Keratinocyte (primary cell): Measurements from ENCODE around the gene EPHB4.

Experiments used
- EZH2 ChIP-seq: IDR thresholded peaks from one replicate; pipeline ENCODE4 v1.6.1; 2012; ENCODE audit warnings: inconsistent platforms, mild to moderate bottlenecking, low read length, moderate library complexity
- TF ChIP-seq, protein P1 (sequence below), 3 experiments: IDR thresholded peaks in 1 of 3; conservative IDR thresholded peaks in 1 of 3; optimal IDR thresholded peaks in 1 of 3; 2 replicates in 2 of 3; 3 replicates in 1 of 3; pipeline versions ENCODE3 to v1.5.1; 2011; ENCODE audit warnings: low read length in 3 of 3, mild to moderate bottlenecking in 3 of 3, moderate library complexity in 2 of 3, control low read depth in 1 of 3, inconsistent platforms in 1 of 3; ENCODE audit not compliant: insufficient read depth in 2 of 3; ENCODE audit errors: extremely low read depth in 1 of 3

DNA sequence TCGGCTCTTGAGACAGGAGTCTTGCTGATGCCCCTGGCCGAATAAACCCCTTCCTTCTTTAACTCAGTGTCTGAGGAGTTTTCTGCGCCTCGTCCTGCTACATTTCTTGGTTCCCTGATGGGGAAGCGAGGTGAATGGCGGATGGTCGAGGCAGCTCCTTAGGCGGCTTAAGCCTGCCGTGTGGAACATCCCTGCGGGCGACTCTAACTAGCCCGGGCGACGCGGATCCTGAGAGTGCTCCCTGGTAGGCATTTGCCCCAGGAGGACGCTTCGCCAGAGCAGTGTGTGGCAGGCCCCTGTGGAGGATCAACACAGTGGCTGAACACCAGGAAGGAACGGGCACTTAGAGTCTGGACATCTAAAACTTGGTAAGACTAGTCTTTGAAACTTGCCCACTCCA is 12.0 kb upstream of the EPHB4 start:
- TF ChIP-seq, protein P1, sequence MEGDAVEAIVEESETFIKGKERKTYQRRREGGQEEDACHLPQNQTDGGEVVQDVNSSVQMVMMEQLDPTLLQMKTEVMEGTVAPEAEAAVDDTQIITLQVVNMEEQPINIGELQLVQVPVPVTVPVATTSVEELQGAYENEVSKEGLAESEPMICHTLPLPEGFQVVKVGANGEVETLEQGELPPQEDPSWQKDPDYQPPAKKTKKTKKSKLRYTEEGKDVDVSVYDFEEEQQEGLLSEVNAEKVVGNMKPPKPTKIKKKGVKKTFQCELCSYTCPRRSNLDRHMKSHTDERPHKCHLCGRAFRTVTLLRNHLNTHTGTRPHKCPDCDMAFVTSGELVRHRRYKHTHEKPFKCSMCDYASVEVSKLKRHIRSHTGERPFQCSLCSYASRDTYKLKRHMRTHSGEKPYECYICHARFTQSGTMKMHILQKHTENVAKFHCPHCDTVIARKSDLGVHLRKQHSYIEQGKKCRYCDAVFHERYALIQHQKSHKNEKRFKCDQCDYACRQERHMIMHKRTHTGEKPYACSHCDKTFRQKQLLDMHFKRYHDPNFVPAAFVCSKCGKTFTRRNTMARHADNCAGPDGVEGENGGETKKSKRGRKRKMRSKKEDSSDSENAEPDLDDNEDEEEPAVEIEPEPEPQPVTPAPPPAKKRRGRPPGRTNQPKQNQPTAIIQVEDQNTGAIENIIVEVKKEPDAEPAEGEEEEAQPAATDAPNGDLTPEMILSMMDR (optimal IDR thresholded peaks at IDR 0.05 in 1 of 3, IDR thresholded peaks at IDR 0.05 in 1 of 3, conservative IDR thresholded peaks at IDR 0.05 in 1 of 3; ENCODE audit: extremely low read depth in 1 of 3, insufficient read depth in 2 of 3, low read length in 3 of 3) = no peak
- TF ChIP-seq EZH2 = no peak
